Skeletal muscle satellite cell (primary cell): ENCODE data around the gene FKBP2.

Experiments
- H3K27me3 ChIP-seq: 2 replicates; pipeline ENCODE4 v1.7.0; 2013; ENCODE audit warnings: low read length; ENCODE audit not compliant: control insufficient read depth, insufficient read depth
- H3K36me3 ChIP-seq: 2 replicates; pipeline ENCODE4 v1.7.0; 2013; ENCODE audit warnings: mild to moderate bottlenecking, control low read depth, low read length; ENCODE audit not compliant: insufficient read depth
- H3K4me1 ChIP-seq: 2 replicates; pipeline ENCODE4 v1.7.0; 2013; ENCODE audit warnings: low read length; ENCODE audit not compliant: control insufficient read depth, insufficient read depth
- H3K4me2 ChIP-seq: 2 replicates; pipeline ENCODE4 v1.7.0; 2013; ENCODE audit warnings: mild to moderate bottlenecking, low read length
- H3K4me3 ChIP-seq: 2 replicates; pipeline ENCODE4 v1.7.0; 2013; ENCODE audit warnings: low read length
- H3K9ac ChIP-seq: 2 replicates; pipeline ENCODE4 v1.7.0; 2013; ENCODE audit warnings: mild to moderate bottlenecking, low read depth, low read length, moderate library complexity
- H3K9me3 ChIP-seq: replicated peaks from 2 replicates; pipeline ENCODE4 v1.7.0; 2013; ENCODE audit warnings: mild to moderate bottlenecking, control low read depth, low read length

The FKBP2 gene

GRCh38 chr11:64207256-64208085 is 33.4 kb upstream of the FKBP2 start:
- Histone ChIP-seq H3K4me3 (peak overlapping the region; percentile 70), H3K4me1 (peaks cover 47% of the 10 kb centered on the region), H3K36me3 (peaks cover 53% of the 10 kb centered on the region)

GRCh38 chr11:64208086-64208795 is 32.7 kb upstream of the FKBP2 start:
- Histone ChIP-seq H3K36me3 (peaks cover 47% of the 10 kb centered on the region), H3K4me2 (peak overlapping the region; percentile 88), H3K27me3 (no peaks in the 10 kb centered on the region), H3K4me1 (peaks cover 47% of the 10 kb centered on the region), H3K9me3 (no peaks in the 10 kb centered on the region), H3K9ac (peak overlapping the region; percentile 84), H3K4me3 (peak overlapping the region; percentile 70)

More at GRCh38 chr11:64207256-64208085, 33.4 kb upstream of the FKBP2 start:
- peak overlapping the region; percentile 88 for H3K4me2 ChIP-seq
- peak overlapping the region; percentile 84 for H3K9ac ChIP-seq
- H3K27me3 ChIP-seq = no peaks in the 10 kb centered on the region
- H3K9me3 ChIP-seq = no peaks in the 10 kb centered on the region

GRCh38 chr11:64208796-64209562 is 31.9 kb upstream of the FKBP2 start:
- Histone ChIP-seq H3K4me1 (peaks cover 46% of the 10 kb centered on the region), H3K9me3 (no peaks in the 10 kb centered on the region), H3K4me2 (peak overlapping the region; percentile 88), H3K36me3 (peaks cover 40% of the 10 kb centered on the region), H3K4me3 (peak overlapping the region; percentile 70), H3K27me3 (no peaks in the 10 kb centered on the region), H3K9ac (peak overlapping the region; percentile 84)

GRCh38 chr11:64209563-64209843 is 31.4 kb upstream of the FKBP2 start:
- peak overlapping the region; percentile 84 for H3K9ac ChIP-seq
- H3K4me2 ChIP-seq = peak overlapping the region; percentile 88
- peaks cover 41% of the 10 kb centered on the region for H3K4me1 ChIP-seq
- no peaks in the 10 kb centered on the region for H3K27me3 ChIP-seq
- no peak overlapping the region for H3K4me3 ChIP-seq
- H3K36me3 ChIP-seq = peaks cover 36% of the 10 kb centered on the region
- no peaks in the 10 kb centered on the region for H3K9me3 ChIP-seq

GRCh38 chr11:64210301-64211020 is 30.4 kb upstream of the FKBP2 start:
- H3K36me3 ChIP-seq = peaks cover 34% of the 10 kb centered on the region
- H3K9me3 ChIP-seq = no peaks in the 10 kb centered on the region
- H3K4me1 ChIP-seq = peaks cover 42% of the 10 kb centered on the region
- no peak overlapping the region for H3K9ac ChIP-seq
- H3K4me2 ChIP-seq = no peak overlapping the region
- H3K4me3 ChIP-seq = no peak overlapping the region
- H3K27me3 ChIP-seq = no peaks in the 10 kb centered on the region

- no peaks in the 10 kb centered on the region for H3K9me3 ChIP-seq
- no peaks in the 10 kb centered on the region for H3K27me3 ChIP-seq
- H3K36me3 ChIP-seq = peaks cover 27% of the 10 kb centered on the region
- H3K9ac ChIP-seq = no peak overlapping the region
- H3K4me2 ChIP-seq = no peak overlapping the region
- peaks cover 35% of the 10 kb centered on the region for H3K4me1 ChIP-seq
- H3K4me3 ChIP-seq = no peak overlapping the region
These were observed 29.6 kb upstream of the FKBP2 start for GRCh38 chr11:64211181-64211872.

- Histone ChIP-seq H3K4me2 (no peak overlapping the region), H3K9ac (no peak overlapping the region), H3K4me1 (peaks cover 6% of the 10 kb centered on the region), H3K36me3 (peaks cover 34% of the 10 kb centered on the region), H3K4me3 (no peak overlapping the region), H3K27me3 (no peaks in the 10 kb centered on the region), H3K9me3 (no peaks in the 10 kb centered on the region)
These were observed 24.0 kb upstream of the FKBP2 start for GRCh38 chr11:64216879-64217278.

- no peak overlapping the region for H3K4me2 ChIP-seq
- H3K27me3 ChIP-seq = no peaks in the 10 kb centered on the region
- H3K9ac ChIP-seq = no peak overlapping the region
- H3K4me3 ChIP-seq = no peak overlapping the region
- H3K36me3 ChIP-seq = peaks cover 38% of the 10 kb centered on the region
- H3K9me3 ChIP-seq = no peaks in the 10 kb centered on the region
- peaks cover 7% of the 10 kb centered on the region for H3K4me1 ChIP-seq
These were observed 22.1 kb upstream of the FKBP2 start for GRCh38 chr11:64218628-64219353.

GRCh38 chr11:64219354-64219684 is 21.6 kb upstream of the FKBP2 start:
- Histone ChIP-seq H3K4me2 (no peak overlapping the region), H3K9ac (no peak overlapping the region), H3K4me1 (peaks cover 8% of the 10 kb centered on the region), H3K4me3 (no peak overlapping the region), H3K9me3 (no peaks in the 10 kb centered on the region), H3K36me3 (peaks cover 38% of the 10 kb centered on the region), H3K27me3 (no peaks in the 10 kb centered on the region)

- H3K9ac ChIP-seq = no peak overlapping the region
- no peaks in the 10 kb centered on the region for H3K9me3 ChIP-seq
- no peak overlapping the region for H3K4me2 ChIP-seq
- H3K4me3 ChIP-seq = no peak overlapping the region
- peaks cover 10% of the 10 kb centered on the region for H3K4me1 ChIP-seq
- peaks cover 38% of the 10 kb centered on the region for H3K36me3 ChIP-seq
- H3K27me3 ChIP-seq = no peaks in the 10 kb centered on the region
These were observed 21.1 kb upstream of the FKBP2 start for GRCh38 chr11:64219755-64220154.
